ENCODE results near the gene LSM10. TPM values are rescaled to one million over a fixed set of nuclear protein-coding genes. Genes with fewer than 3 reads are reported as not detected.
A peak's percentile ranks its signal among the peaks of the same experiment; 100 is the strongest.

The LSM10 gene
- 10 to 100 TPM; 80.6 to 96.3 (median 83.8) TPM for total RNA-seq

DNA sequence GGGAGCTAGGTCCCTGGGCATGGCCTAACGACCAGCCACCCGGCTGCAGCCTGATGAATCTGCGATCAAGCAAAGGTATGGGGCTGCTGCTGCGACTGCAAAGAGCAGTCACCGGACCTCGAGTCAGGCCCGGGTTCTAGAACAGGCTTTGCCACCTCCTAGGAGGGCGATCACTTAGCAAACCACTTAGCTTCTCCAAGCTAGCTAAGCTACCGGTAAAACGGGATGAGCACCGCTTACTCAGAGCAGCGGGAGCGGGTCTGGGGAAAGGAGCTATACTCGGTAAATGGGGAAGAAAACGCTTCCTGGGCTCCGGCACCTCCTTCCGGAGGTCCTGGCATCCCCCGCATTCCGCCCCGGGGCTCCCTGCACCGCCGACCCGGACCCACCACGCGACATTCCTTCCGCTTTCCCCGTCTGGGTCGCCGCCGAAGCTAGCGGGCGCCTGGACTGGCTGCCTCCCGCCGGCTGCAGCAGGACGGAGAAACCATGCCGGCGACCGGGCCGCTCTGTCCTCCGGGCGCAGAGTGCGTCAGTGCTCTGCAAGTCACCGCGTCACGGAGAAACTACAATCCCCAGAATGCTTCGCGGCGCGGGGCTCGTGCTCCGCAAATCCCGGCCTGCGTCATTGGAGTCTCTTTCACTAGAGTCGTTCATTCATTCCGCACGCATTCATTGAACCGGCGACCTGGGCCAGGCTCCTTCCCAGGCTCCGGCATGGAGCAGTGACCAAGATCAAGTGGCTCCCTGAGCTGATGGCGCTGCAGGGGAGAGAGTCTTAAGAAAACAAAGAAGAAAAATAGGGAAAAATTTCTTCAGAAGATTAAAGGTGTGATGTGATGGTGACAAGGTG lies at the start of gene LSM10:
LSM10 (minus strand) TSS at position 531 of the 853 bp plus-strand sequence. CDS start 3,779 bp downstream, outside the sequence.
- Mint-ChIP-seq H3K27me3 (ENCODE audit: low read depth) (no peaks in the 10 kb centered on the region), H3K9me3 (no peaks in the 10 kb centered on the region), H3K4me1 (ENCODE audit: low read depth) (peaks cover 32% of the 10 kb centered on the region), H3K36me3 (ENCODE audit: insufficient read depth) (peaks cover 8% of the 10 kb centered on the region), H3K4me3 (peak within 1 kb of the TSS; percentile 97)
- ATAC-seq (peak; percentile 94), DNase-seq (peak; percentile 87)

DNA sequence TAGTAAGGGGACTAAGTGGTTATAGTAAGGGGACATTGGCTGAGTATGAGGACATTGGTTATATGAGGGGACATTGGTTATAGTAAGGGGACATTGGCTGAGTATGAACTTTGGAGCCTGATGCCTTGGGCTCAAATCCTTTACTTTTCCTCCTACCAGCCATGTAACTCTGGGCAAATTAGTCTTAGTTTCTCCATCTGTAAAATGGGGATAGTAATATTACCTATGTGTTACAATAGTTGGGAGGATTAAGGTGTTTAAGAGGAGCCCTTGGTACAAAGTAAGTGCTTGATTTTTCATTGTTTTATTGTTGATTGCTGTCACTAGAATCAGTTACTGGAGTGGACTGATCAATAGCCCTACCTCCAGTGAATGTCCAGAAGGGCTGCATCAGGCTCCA lies 49.7 kb upstream of the LSM10 start:
- Mint-ChIP-seq H3K4me3 (no peak overlapping the region), H3K9me3 (no peaks in the 10 kb centered on the region), H3K27me3 (ENCODE audit: low read depth) (no peaks in the 10 kb centered on the region), H3K36me3 (ENCODE audit: insufficient read depth) (no peaks in the 10 kb centered on the region), H3K4me1 (ENCODE audit: low read depth) (peaks cover 11% of the 10 kb centered on the region)
- no peak for ATAC-seq
- no peak for DNase-seq

DNA sequence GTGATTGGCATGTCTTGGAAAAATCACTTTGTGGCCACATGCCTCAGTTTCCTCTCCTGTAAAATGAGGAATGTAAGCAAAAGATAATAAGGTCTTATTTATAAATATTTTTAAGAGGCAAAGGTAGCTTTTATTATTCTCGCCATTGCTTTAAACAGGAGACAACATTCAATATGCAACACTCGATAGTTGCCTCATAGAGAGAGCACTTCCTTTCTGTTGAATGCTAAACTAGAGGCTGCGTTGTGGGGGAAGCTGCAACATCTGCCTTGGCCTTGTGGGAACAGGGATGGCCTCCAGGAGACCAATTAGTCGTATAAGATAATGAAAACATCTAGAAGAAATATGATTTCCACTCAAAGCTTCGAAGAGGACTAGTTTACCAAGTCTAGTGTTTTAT lies 49.0 kb upstream of the LSM10 start:
- no peak for ATAC-seq
- Mint-ChIP-seq H3K4me3 (no peak overlapping the region), H3K4me1 (ENCODE audit: low read depth) (peaks cover 11% of the 10 kb centered on the region), H3K27me3 (ENCODE audit: low read depth) (no peaks in the 10 kb centered on the region), H3K9me3 (no peaks in the 10 kb centered on the region), H3K36me3 (ENCODE audit: insufficient read depth) (no peaks in the 10 kb centered on the region)
- DNase-seq = no peak

DNA sequence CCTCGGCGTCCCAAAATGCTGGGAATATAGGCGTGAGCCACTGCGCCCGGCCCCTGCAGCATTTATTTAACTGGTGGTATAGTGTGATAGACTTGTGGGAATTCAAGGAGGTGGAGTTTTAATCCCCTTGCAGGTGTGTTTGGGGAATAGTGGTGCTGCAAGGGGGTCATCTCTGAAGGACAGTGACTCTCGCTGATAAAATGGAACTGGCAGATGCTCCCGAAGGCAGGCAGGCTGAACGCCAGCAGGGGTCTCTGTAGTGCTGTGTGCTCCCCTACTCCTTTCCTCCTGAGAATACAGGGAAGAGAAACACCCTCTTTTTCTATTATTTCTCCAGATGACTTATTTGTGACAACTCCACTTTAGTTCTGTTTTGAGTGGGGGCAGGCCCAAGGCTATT lies 48.6 kb upstream of the LSM10 start:
- H3K4me3 Mint-ChIP-seq = no peak overlapping the region
- no peaks in the 10 kb centered on the region for H3K27me3 Mint-ChIP-seq (ENCODE audit: low read depth)
- no peak for DNase-seq
- no peaks in the 10 kb centered on the region for H3K36me3 Mint-ChIP-seq (ENCODE audit: insufficient read depth)
- H3K9me3 Mint-ChIP-seq = no peaks in the 10 kb centered on the region
- no peak for ATAC-seq
- peaks cover 6% of the 10 kb centered on the region for H3K4me1 Mint-ChIP-seq (ENCODE audit: low read depth)

DNA sequence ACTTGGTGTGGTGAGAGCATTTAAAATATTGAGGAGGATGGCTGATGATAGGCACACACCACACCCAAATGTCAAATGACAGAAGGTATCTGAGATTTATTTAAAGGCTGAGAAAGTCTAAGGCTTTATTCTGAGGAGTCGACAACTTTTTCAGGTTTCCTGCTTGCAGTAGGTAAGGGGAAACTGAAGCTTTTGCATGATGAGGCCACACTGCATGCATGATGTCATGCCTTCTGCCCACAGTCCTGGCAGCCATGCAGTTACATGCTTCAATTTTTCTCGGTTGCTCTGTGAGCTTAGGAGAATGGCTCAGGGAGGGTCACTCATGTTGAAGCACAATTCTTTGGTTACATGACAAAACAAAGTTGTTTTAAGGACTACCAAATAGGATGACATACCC lies 45.6 kb upstream of the LSM10 start:
- Mint-ChIP-seq H3K4me1 (ENCODE audit: low read depth) (no peaks in the 10 kb centered on the region), H3K4me3 (no peak overlapping the region), H3K36me3 (ENCODE audit: insufficient read depth) (no peaks in the 10 kb centered on the region), H3K9me3 (no peaks in the 10 kb centered on the region), H3K27me3 (ENCODE audit: low read depth) (no peaks in the 10 kb centered on the region)
- no peak for ATAC-seq
- no peak for DNase-seq

DNA sequence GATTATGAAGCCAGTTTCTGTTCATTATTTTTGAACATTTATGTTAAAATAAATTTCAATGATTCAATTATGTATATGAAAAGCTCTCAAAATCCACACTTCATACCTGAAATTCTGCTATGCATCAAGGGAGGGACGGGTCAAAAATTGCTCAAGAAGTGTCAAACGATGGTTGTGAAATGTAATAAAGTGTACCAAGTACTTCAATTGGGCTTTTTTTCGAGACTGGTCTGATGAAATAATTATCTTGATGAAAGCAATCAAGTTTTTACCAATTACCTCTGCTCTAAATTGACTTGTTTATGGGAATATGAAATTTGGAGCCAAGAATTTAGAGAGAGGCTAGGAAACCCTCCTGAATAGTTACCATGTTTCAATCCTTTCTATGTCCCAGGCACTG lies 44.6 kb upstream of the LSM10 start:
- H3K36me3 Mint-ChIP-seq (ENCODE audit: insufficient read depth) = no peaks in the 10 kb centered on the region
- no peaks in the 10 kb centered on the region for H3K9me3 Mint-ChIP-seq
- no peak overlapping the region for H3K4me3 Mint-ChIP-seq
- DNase-seq = no peak
- H3K4me1 Mint-ChIP-seq (ENCODE audit: low read depth) = no peaks in the 10 kb centered on the region
- no peaks in the 10 kb centered on the region for H3K27me3 Mint-ChIP-seq (ENCODE audit: low read depth)
- ATAC-seq = no peak

DNA sequence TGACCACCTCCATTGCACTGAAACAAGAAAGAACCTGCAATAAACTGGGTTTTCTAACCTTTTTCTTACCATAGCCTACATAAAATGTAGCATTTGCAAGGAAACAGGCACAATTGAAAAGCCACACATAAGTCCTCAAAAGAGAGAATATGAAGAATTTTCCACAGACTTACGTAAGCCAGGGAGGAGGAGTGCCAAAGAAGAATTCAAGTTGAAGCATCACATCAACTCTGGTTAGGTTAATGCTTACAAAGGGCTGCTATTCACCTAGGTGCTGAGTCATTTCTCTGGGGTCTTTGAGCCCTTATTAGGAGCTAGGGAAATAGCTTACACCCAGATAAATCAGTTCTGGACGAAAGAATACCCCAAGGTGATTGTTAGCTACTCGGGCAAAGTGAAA lies 42.9 kb upstream of the LSM10 start:
- no peak overlapping the region for H3K4me3 Mint-ChIP-seq
- H3K4me1 Mint-ChIP-seq (ENCODE audit: low read depth) = no peaks in the 10 kb centered on the region
- DNase-seq (no peak), ATAC-seq (no peak)
- H3K27me3 Mint-ChIP-seq (ENCODE audit: low read depth) = no peaks in the 10 kb centered on the region
- H3K9me3 Mint-ChIP-seq = no peaks in the 10 kb centered on the region
- H3K36me3 Mint-ChIP-seq (ENCODE audit: insufficient read depth) = no peaks in the 10 kb centered on the region

DNA sequence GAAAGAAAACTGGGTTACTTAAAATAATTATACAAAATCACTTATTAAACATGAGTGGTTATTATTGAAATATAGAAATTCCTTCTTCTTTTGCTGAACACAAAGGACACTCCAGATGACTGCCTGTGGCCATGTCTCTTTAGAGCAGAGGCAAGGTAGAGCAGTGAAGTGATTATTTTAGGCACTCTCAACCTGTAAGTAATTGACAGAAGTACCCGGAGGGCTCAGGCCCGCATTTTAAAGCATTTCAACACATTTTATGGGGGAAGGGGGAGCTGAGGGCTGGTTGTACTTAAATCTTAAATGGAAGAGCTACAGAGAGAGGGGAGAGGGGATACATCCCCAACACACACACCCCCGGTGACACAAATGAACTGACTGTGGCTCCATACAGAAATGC lies 42.3 kb upstream of the LSM10 start:
- no peaks in the 10 kb centered on the region for H3K4me1 Mint-ChIP-seq (ENCODE audit: low read depth)
- H3K36me3 Mint-ChIP-seq (ENCODE audit: insufficient read depth) = no peaks in the 10 kb centered on the region
- no peak for DNase-seq
- H3K9me3 Mint-ChIP-seq = no peaks in the 10 kb centered on the region
- H3K4me3 Mint-ChIP-seq = no peak overlapping the region
- no peaks in the 10 kb centered on the region for H3K27me3 Mint-ChIP-seq (ENCODE audit: low read depth)
- ATAC-seq = no peak

DNA sequence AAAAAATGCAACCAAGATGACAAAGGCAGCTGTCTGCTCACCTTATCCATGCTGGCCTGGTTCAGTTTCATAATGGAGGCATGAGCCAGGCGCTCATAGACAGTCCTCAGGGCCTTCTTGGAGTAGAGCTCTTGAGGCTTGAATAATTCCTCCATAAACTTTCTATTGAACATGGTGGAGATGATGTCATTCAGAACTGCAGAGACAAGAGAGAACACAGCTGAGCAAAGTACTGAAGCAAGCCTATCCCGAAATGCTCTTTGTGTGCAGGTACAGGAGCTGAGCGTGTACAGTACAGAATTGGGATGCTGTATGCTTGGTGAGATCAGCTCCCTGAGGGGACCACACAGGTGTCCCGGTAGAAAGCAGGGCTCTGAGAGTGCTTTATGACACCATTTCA lies 41.0 kb upstream of the LSM10 start:
- Mint-ChIP-seq H3K27me3 (ENCODE audit: low read depth) (no peaks in the 10 kb centered on the region), H3K36me3 (ENCODE audit: insufficient read depth) (no peaks in the 10 kb centered on the region), H3K4me1 (ENCODE audit: low read depth) (no peaks in the 10 kb centered on the region), H3K9me3 (no peaks in the 10 kb centered on the region), H3K4me3 (no peak overlapping the region)
- ATAC-seq (no peak), DNase-seq (no peak)

DNA sequence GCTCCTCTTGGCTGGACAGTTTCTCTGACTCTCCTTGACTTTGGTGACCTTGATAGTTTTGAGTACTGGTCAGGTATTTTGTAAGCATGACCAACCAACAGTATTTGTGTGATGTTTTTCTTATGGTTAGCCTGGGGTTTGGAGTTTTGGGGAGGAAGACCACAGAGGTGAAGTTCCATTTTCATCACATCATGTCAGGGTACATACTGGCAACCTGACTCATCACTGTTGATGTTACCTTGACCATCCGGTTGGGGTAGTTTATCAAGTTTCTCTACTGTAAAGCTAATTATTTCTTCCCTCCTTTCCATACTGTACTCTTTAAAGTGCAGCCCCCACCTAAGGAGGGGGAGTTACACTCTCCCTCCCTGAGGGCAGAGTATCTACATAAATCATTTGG lies 39.1 kb upstream of the LSM10 start:
- Mint-ChIP-seq H3K36me3 (ENCODE audit: insufficient read depth) (no peaks in the 10 kb centered on the region), H3K9me3 (no peaks in the 10 kb centered on the region), H3K4me3 (no peak overlapping the region), H3K4me1 (ENCODE audit: low read depth) (no peaks in the 10 kb centered on the region), H3K27me3 (ENCODE audit: low read depth) (no peaks in the 10 kb centered on the region)
- no peak for ATAC-seq
- no peak for DNase-seq

DNA sequence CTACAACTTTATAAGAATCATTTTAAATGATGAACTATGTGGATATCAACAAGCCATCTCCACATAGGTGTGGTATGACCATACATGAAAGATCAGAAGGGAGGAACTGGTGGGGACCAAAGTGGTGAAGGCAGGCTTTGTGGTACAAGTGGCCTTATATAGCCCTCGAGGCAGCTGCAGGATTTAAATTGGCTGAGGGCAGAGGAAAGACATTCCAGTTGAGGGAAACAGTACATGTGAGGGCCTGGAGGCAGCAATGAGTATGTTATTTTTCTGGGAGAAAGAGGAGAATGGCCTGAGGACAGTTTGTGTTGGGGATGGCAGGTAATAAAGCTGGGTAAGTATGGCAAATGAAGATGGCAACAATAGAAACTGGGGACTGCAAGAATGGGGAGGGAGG lies 35.4 kb upstream of the LSM10 start:
- Mint-ChIP-seq H3K9me3 (no peaks in the 10 kb centered on the region), H3K4me1 (ENCODE audit: low read depth) (no peaks in the 10 kb centered on the region), H3K36me3 (ENCODE audit: insufficient read depth) (no peaks in the 10 kb centered on the region), H3K4me3 (no peak overlapping the region), H3K27me3 (ENCODE audit: low read depth) (no peaks in the 10 kb centered on the region)
- ATAC-seq (no peak), DNase-seq (no peak)

DNA sequence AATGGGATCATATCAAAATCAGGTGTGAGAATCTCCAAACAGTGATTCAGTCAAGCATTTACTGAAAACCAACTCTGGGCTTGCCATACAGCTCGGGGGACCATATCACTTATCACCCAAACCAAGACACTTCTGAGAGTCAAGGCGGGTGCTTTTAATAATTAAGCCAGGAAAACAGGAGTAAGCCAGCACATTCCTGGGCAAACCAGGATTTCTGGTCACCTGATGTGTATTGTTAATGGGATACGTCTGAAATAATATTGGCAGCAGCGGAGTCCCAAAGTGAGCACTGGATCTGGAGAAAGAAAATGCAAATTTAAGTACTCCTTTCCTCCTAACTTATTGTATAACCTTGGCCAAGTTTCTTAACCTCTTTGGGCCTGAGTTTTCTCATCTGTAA lies 34.9 kb upstream of the LSM10 start:
- Mint-ChIP-seq H3K36me3 (ENCODE audit: insufficient read depth) (no peaks in the 10 kb centered on the region), H3K9me3 (no peaks in the 10 kb centered on the region)
- DNase-seq = no peak

DNA sequence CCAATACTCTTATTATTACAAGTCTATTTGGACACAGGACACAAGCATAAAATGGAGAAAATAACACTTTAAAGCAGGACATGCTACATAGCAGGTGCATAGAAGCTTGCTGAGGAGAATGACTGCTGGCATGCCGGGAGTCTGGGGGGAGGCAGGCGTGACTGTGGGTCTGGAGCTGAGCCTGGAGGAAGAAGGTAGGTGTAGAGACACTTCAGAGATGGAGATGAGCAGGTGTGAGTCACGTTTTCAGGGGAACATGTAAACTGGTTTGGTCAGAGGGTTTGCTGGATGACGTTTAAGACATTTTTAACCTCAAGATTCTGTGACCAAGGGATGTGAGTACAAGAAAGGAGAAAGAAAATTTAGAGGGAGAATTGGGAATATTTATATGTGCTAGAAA lies 28.1 kb upstream of the LSM10 start:
- Mint-ChIP-seq H3K9me3 (no peaks in the 10 kb centered on the region), H3K4me1 (ENCODE audit: low read depth) (peaks cover 9% of the 10 kb centered on the region), H3K4me3 (no peak overlapping the region), H3K36me3 (ENCODE audit: insufficient read depth) (no peaks in the 10 kb centered on the region), H3K27me3 (ENCODE audit: low read depth) (no peaks in the 10 kb centered on the region)
- DNase-seq (no peak), ATAC-seq (no peak)

More for the DNA sequence above, 34.9 kb upstream of the LSM10 start:
- no peaks in the 10 kb centered on the region for H3K4me1 Mint-ChIP-seq (ENCODE audit: low read depth)
- no peak for ATAC-seq
- no peak overlapping the region for H3K4me3 Mint-ChIP-seq
- H3K27me3 Mint-ChIP-seq (ENCODE audit: low read depth) = no peaks in the 10 kb centered on the region

DNA sequence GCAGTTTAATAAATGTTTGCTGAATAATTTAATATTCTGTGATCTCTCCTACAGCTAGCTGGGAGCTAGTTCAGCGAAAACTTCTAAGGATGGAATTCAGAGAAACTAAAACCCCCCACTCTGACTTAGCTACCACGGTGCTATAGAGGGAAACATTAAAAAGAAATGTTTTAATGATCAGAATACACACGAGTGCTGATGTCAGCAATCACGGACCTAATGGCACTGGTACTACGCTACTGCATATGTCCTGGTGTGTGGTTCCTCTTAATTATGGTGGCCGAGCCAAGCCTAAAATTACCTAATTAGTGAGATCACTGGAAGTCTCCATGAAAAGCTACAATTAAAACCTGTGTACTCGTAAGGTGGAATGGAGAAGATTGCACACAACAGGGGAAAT lies 23.9 kb upstream of the LSM10 start:
- peaks cover 20% of the 10 kb centered on the region for H3K4me1 Mint-ChIP-seq (ENCODE audit: low read depth)
- no peak for DNase-seq
- H3K27me3 Mint-ChIP-seq (ENCODE audit: low read depth) = no peaks in the 10 kb centered on the region
- H3K36me3 Mint-ChIP-seq (ENCODE audit: insufficient read depth) = no peaks in the 10 kb centered on the region
- ATAC-seq = no peak
- no peak overlapping the region for H3K4me3 Mint-ChIP-seq
- no peaks in the 10 kb centered on the region for H3K9me3 Mint-ChIP-seq

DNA sequence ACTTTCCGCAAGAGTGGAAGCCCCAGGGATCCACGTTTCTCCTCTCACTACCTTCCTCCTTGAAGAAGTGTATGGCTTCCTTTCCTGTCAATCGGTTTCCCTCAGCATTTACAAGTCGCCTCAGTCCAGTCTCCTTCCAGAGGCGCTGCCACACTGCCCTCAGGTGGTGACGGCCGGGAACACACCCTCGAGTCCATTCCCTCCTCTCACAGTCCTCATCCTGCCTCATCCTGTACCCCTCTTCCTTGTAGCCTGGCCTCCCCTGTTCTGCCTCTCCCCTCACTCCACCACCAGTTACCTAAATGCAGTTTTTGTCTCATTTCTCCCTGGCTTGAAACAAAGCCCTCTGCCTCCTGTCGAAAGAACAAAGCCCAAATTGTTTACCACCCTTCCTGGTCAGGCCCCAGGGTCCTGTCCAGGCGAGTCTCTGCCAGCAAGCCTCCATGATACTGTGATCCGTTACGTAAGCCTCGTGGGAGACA lies 23.2 kb upstream of the LSM10 start:
- Mint-ChIP-seq H3K27me3 (ENCODE audit: low read depth) (no peaks in the 10 kb centered on the region), H3K36me3 (ENCODE audit: insufficient read depth) (no peaks in the 10 kb centered on the region), H3K9me3 (no peaks in the 10 kb centered on the region), H3K4me1 (ENCODE audit: low read depth) (peaks cover 20% of the 10 kb centered on the region), H3K4me3 (peak overlapping the region; percentile 36)
- ATAC-seq = peak; percentile 99
- peak; percentile 93 for DNase-seq
